HL-60 (cell line): ENCODE results near the gene PABPN1L.

Experiments
- DNase-seq, 2 experiments: peaks; one replicate each; pipeline ENCODE4 v3.0.0-alpha.2; 2010 to 2020; ENCODE audit warnings: low read depth in 1 of 2, low spot score in 1 of 2
- H3K27ac ChIP-seq: fragments of 250-450 bp; sonication (Bioruptor Pico); replicated peaks from 2 replicates; pipeline ENCODE4 v1.5.1; 2020; ENCODE audit warnings: mild to moderate bottlenecking, moderate library complexity
- H3K27me3 ChIP-seq: fragments of 250-450 bp; sonication (Bioruptor Pico); 2 replicates; pipeline ENCODE4 v1.5.1; 2021; ENCODE audit warnings: mild to moderate bottlenecking, moderate library complexity; ENCODE audit not compliant: insufficient read depth, poor library complexity, severe bottlenecking
- H3K4me3 ChIP-seq: replicated peaks from 2 replicates; pipeline ENCODE4 v1.5.1; 2011; ENCODE audit warnings: mild to moderate bottlenecking, control low read depth, low read length; ENCODE audit not compliant: insufficient read depth
- GABPA ChIP-seq: IDR thresholded peaks from 2 replicates; pipeline ENCODE4 v1.6.1; 2012; ENCODE audit warnings: low read depth
- POLR2AphosphoS5 ChIP-seq: IDR thresholded peaks from 2 replicates; pipeline ENCODE4 v1.6.1; 2012; ENCODE audit warnings: low read depth
- SPI1 ChIP-seq: IDR thresholded peaks from 2 replicates; pipeline ENCODE4 v1.6.1; 2012; ENCODE audit warnings: low read depth, mild to moderate bottlenecking, borderline replicate concordance
- TF ChIP-seq, protein P1 (sequence below): IDR thresholded peaks from one replicate; pipeline ENCODE4 v1.5.1; 2011; ENCODE audit warnings: low read length, control low read depth, inconsistent platforms; ENCODE audit not compliant: insufficient read depth
- TF ChIP-seq, protein P2 (sequence below): IDR thresholded peaks from 2 replicates; pipeline ENCODE4 v1.6.1; 2012; ENCODE audit warnings: low read depth; ENCODE audit not compliant: insufficient replicate concordance

The PABPN1L gene

DNA sequence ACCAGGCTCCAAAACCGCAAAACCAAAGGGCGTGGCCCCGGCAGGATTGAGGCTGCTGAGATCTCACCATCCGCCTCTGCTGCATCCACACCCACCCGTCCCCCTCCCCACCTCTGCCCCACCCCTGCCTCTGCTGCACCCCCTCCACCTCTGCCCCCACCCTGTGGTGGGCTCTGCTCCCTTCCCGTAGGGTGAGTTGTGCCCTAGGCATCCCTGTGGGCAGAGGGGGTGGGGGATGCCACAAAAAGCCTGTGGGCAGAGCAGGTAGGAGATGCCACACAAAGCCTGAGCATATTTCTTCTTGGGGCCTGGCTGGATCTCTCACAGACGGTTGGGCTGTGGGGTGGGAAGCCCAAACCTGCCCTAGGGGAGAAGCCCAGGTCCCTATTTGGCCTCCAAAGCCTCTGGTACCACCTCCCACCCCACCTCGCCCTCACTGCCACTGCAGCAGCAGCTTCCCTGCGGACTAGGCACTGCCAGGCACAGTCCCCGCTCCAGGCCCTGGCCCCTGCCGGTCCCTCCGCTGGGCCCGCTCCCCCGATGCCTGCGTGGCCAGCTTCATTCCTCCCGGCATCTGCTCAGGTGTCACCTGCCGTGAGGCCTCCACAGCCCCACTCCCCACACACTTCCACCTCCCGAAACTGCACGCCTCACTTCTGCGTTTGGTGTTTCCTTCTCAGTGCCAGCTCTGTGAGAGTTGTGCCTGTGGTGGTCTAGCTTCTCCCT lies 11.3 kb upstream of the PABPN1L start:
- peaks cover under 1% of the 10 kb centered on the region for H3K27me3 ChIP-seq
- no peak for DNase-seq
- no peak overlapping the region for H3K4me3 ChIP-seq
- TF ChIP-seq POLR2AphosphoS5 (no peak), GABPA (no peak)
- TF ChIP-seq, protein P1, sequence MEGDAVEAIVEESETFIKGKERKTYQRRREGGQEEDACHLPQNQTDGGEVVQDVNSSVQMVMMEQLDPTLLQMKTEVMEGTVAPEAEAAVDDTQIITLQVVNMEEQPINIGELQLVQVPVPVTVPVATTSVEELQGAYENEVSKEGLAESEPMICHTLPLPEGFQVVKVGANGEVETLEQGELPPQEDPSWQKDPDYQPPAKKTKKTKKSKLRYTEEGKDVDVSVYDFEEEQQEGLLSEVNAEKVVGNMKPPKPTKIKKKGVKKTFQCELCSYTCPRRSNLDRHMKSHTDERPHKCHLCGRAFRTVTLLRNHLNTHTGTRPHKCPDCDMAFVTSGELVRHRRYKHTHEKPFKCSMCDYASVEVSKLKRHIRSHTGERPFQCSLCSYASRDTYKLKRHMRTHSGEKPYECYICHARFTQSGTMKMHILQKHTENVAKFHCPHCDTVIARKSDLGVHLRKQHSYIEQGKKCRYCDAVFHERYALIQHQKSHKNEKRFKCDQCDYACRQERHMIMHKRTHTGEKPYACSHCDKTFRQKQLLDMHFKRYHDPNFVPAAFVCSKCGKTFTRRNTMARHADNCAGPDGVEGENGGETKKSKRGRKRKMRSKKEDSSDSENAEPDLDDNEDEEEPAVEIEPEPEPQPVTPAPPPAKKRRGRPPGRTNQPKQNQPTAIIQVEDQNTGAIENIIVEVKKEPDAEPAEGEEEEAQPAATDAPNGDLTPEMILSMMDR, result no peak
- no peak overlapping the region for H3K27ac ChIP-seq

DNA sequence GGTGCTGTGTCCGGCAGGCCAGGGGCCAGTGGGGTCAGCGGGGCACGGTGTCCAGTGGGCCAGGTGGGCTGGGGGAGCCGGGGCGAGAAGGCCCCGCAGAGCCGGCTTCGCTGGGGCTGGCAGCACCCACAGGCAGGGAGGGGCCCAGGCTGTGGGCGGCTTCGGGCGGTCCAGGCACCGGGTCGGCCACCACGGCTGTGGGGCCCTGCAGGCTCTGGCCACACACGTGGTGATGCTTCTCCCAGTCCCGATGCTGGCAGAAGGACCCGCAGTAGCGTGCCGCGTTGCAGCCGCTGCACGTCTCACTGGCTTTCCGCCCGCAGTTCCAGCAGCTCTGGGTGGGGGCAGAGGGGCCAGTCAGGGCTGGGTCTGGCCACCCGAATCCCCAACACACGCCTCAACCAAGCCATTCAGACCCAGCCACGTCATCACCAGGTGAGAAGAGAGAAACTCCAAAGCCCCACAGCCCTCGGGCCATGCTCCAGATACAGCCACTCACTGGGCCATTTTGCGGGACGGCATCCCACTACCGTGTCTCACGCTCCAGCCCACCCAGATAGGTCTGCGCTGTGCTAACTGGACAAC lies 10.6 kb upstream of the PABPN1L start:
- DNase-seq, result no peak
- TF ChIP-seq, protein P2, sequence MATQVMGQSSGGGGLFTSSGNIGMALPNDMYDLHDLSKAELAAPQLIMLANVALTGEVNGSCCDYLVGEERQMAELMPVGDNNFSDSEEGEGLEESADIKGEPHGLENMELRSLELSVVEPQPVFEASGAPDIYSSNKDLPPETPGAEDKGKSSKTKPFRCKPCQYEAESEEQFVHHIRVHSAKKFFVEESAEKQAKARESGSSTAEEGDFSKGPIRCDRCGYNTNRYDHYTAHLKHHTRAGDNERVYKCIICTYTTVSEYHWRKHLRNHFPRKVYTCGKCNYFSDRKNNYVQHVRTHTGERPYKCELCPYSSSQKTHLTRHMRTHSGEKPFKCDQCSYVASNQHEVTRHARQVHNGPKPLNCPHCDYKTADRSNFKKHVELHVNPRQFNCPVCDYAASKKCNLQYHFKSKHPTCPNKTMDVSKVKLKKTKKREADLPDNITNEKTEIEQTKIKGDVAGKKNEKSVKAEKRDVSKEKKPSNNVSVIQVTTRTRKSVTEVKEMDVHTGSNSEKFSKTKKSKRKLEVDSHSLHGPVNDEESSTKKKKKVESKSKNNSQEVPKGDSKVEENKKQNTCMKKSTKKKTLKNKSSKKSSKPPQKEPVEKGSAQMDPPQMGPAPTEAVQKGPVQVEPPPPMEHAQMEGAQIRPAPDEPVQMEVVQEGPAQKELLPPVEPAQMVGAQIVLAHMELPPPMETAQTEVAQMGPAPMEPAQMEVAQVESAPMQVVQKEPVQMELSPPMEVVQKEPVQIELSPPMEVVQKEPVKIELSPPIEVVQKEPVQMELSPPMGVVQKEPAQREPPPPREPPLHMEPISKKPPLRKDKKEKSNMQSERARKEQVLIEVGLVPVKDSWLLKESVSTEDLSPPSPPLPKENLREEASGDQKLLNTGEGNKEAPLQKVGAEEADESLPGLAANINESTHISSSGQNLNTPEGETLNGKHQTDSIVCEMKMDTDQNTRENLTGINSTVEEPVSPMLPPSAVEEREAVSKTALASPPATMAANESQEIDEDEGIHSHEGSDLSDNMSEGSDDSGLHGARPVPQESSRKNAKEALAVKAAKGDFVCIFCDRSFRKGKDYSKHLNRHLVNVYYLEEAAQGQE, result no peak
- TF ChIP-seq POLR2AphosphoS5 (no peak), GABPA (no peak), SPI1 (no peak)
- TF ChIP-seq, protein P1, result no peak
- no peak overlapping the region for H3K27ac ChIP-seq
- H3K27me3 ChIP-seq, result peaks cover 3% of the 10 kb centered on the region
- no peak overlapping the region for H3K4me3 ChIP-seq

DNA sequence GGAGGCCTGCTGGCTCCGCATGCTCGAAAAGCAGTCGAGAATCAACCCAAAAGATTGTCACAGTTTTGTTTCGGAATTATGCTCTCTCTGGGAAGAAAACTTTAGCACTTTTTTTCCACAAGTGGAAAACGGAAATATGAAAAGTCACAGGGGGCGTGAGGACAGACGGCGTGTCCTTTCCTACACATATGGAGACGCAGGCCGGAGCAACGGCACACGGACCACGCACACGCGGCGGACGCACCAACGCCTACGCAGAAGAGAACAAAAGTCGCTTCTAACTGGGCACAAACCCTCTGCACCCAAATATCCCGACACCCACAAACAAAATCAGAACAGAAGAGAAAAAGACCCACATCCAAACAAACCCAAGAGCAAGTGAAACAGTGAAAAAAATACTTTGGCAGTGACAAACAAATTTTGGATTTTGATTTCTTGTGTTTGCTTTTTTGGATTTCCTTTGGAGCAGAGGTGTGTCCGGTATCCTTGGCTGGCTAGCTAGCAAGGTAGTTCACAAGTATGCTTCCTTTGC lies 9.3 kb upstream of the PABPN1L start:
- DNase-seq, result no peak
- no peak overlapping the region for H3K4me3 ChIP-seq
- H3K27me3 ChIP-seq, result peaks cover 3% of the 10 kb centered on the region
- TF ChIP-seq SPI1 (no peak), POLR2AphosphoS5 (no peak), GABPA (no peak)
- TF ChIP-seq, protein P1, result no peak
- TF ChIP-seq, protein P2, result no peak
- no peak overlapping the region for H3K27ac ChIP-seq
